Measurements from ENCODE around the gene MOB2.

DNA sequence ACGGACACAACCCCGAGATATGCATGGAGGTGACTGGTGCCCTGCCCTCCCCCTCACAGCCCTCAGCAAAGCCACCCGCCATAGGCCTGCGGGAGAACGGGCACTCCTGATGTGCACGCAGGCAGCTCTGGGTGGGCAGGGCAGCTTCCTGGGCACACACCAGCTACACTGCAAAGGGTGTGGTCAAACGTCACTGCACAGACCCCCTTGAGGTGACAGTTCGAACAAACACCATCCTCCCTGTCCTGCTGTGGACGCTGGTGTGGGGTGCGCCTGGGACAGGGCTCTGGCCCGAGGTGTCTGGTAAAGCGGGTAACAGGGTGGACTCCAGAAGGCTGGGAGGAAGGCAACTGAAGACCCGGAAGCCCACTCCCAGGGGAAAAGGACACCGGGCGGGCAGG, 21.9 kb upstream of the MOB2 start:
- TF ChIP-seq, protein P1, sequence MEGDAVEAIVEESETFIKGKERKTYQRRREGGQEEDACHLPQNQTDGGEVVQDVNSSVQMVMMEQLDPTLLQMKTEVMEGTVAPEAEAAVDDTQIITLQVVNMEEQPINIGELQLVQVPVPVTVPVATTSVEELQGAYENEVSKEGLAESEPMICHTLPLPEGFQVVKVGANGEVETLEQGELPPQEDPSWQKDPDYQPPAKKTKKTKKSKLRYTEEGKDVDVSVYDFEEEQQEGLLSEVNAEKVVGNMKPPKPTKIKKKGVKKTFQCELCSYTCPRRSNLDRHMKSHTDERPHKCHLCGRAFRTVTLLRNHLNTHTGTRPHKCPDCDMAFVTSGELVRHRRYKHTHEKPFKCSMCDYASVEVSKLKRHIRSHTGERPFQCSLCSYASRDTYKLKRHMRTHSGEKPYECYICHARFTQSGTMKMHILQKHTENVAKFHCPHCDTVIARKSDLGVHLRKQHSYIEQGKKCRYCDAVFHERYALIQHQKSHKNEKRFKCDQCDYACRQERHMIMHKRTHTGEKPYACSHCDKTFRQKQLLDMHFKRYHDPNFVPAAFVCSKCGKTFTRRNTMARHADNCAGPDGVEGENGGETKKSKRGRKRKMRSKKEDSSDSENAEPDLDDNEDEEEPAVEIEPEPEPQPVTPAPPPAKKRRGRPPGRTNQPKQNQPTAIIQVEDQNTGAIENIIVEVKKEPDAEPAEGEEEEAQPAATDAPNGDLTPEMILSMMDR (IDR thresholded peaks at IDR 0.05) = no peak
- no peak for TF ChIP-seq POLR2A (IDR thresholded peaks at IDR 0.05)

Measured in prostate gland (tissue), 2 donors.